Measurements from ENCODE around the gene FGA. TPM values are rescaled to one million over a fixed set of nuclear protein-coding genes. Genes with fewer than 3 reads are reported as not detected.

Gene FGA
- total RNA-seq, 1 experiment from 2014 or later = 3.9 TPM

GRCh38 chr4:154626793-154627484, 36.4 kb upstream of the FGA start (continued):
- TF ChIP-seq JUND (IDR thresholded peaks at IDR 0.05) = no peak
- no peak for TF ChIP-seq SIN3A (IDR thresholded peaks at IDR 0.05; ENCODE audit: low read depth)
- no peak for TF ChIP-seq ZNF274 (IDR thresholded peaks at IDR 0.05; ENCODE audit: low read depth, low read length)
- TF ChIP-seq FOSL1 (IDR thresholded peaks at IDR 0.05; ENCODE audit: low read depth) = no peak

DNA sequence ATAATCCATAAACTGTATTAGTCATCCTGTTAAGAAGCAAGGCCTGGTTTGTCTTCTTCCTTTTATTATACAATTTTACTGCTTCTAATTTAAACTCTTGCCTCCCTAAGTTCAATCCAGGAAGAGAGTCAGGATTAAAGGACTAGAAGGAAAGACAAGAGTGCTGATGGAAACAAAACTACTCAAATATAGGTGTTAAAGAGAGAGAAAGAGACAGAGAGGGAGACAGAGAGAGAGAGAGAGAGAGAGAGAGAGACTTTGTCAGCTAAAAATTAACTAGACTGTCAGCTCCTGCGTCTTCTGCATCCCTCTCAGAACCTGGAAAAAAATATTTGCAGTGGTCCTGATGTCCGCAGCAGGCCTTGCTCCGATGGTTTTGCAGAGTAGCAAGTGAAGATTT, 35.4 kb upstream of the FGA start:
- peak overlapping the region; percentile 78 for H2AFZ ChIP-seq (ENCODE audit: low read depth, low read length, poor library complexity, severe bottlenecking)
- H3K4me3 ChIP-seq (replicated peaks in 1 of 2; ENCODE audit: low read depth in 1 of 2, low read length in 2 of 2) = peak overlapping the region in 1 of 2 experiments; percentile 52; a peak in 1 of 4 replicates
- no peaks in the 10 kb centered on the region for H3K9me3 ChIP-seq (ENCODE audit: control insufficient read depth in 1 of 2, insufficient read depth in 1 of 2, low read depth in 1 of 2, low read length in 2 of 2)
- TF ChIP-seq POLR2AphosphoS5 (IDR thresholded peaks at IDR 0.05; ENCODE audit: low read depth, low read length) = no peak
- no peak for TF ChIP-seq CEBPB (IDR thresholded peaks at IDR 0.05; ENCODE audit: low read depth)
- no peak for TF ChIP-seq REST (IDR thresholded peaks at IDR 0.05; ENCODE audit: low read depth)
- TF ChIP-seq, protein P1, sequence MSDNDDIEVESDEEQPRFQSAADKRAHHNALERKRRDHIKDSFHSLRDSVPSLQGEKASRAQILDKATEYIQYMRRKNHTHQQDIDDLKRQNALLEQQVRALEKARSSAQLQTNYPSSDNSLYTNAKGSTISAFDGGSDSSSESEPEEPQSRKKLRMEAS (IDR thresholded peaks at IDR 0.05) = no peak
- TF ChIP-seq ELF1 (IDR thresholded peaks at IDR 0.05; ENCODE audit: borderline replicate concordance, low read depth) = no peak
- no peak for TF ChIP-seq POLR2A (IDR thresholded peaks at IDR 0.05; ENCODE audit: borderline replicate concordance, extremely low read depth, insufficient read depth, insufficient read length)
- TF ChIP-seq RAD21 (IDR thresholded peaks at IDR 0.05; ENCODE audit: low read depth) = no peak
- no peak for TF ChIP-seq TCF7L2 (IDR thresholded peaks at IDR 0.05; ENCODE audit: borderline replicate concordance, extremely low read depth, insufficient read depth, insufficient read length)
- TF ChIP-seq FOSL1 (IDR thresholded peaks at IDR 0.05; ENCODE audit: low read depth) = no peak
- TF ChIP-seq JUND (IDR thresholded peaks at IDR 0.05) = no peak
- TF ChIP-seq ZNF274 (IDR thresholded peaks at IDR 0.05; ENCODE audit: low read depth, low read length) = no peak
- no peak for TF ChIP-seq EZH2phosphoT487 (IDR thresholded peaks at IDR 0.05; ENCODE audit: borderline replicate concordance)
- no peak for TF ChIP-seq YY1 (IDR thresholded peaks at IDR 0.05; ENCODE audit: extremely low read depth, insufficient replicate concordance, low read depth, low read length)
- no peak for TF ChIP-seq EGR1 (IDR thresholded peaks at IDR 0.05; ENCODE audit: low read depth)
- no peak for TF ChIP-seq CBX3 (IDR thresholded peaks at IDR 0.05; ENCODE audit: low read depth)
- no peak for TF ChIP-seq CTCF (IDR thresholded peaks at IDR 0.05 in 2 of 3, conservative IDR thresholded peaks at IDR 0.05 in 1 of 3; ENCODE audit: borderline replicate concordance in 1 of 3, insufficient read depth in 1 of 3, low read depth in 2 of 3, low read length in 2 of 3)
- H4K20me1 ChIP-seq (ENCODE audit: insufficient read depth) = no peaks in the 10 kb centered on the region
- DNase-seq (ENCODE audit: low read depth, low spot score) = no peak
- H3K9me2 ChIP-seq (ENCODE audit: insufficient read depth) = no peaks in the 10 kb centered on the region
- ATAC-seq = no peak
- no peak overlapping the region for H3K9ac ChIP-seq (ENCODE audit: low read length)
- ChIA-PET CTCF (interaction anchor here (1.0 to 9.5 kb wide), 9 partner anchors 7 to 181 kb away, joined by 3 to 175 read pairs (median 4); partner anchors contain the start of gene PLRG1), POLR2A (interaction anchor here (1.5 kb wide), 1 partner anchor 76 kb away, joined by 3 read pairs; the partner anchor contains the start of gene PLRG1), RAD21 (ENCODE audit: low non-redundant PET in 1 of 2, low total read pairs in 2 of 2, uncharacterized antibody in 2 of 2, unreplicated experiment in 2 of 2) (no interaction called here)
- intact Hi-C loops (cut with micrococcal nuclease) = loop anchor here (2.0 kb wide), 2 partner anchors 153 to 303 kb away; no protein-coding TSS in a partner anchor
- peaks cover 6 to 21% of the 10 kb centered on the region in 2 experiments; a peak in 3 of 4 replicates for H3K4me1 ChIP-seq (ENCODE audit: control insufficient read depth in 1 of 2, insufficient read depth in 2 of 2, low read length in 2 of 2)
- no peaks in the 10 kb centered on the region for H3K36me3 ChIP-seq (ENCODE audit: control insufficient read depth in 1 of 2, insufficient read depth in 2 of 2, low read length in 2 of 2)
- H3K79me2 ChIP-seq (ENCODE audit: insufficient read depth, low read length) = no peaks in the 10 kb centered on the region
- H3K27me3 ChIP-seq (ENCODE audit: insufficient read depth, low read length) = no peaks in the 10 kb centered on the region
- H3K4me2 ChIP-seq (ENCODE audit: low read length) = peak overlapping the region; percentile 69
- no peak overlapping the region for H3K27ac ChIP-seq (ENCODE audit: low read depth, low read length)
- no TSS peak for BruUV-seq (replicated peaks)
